ENCODE measurements around the gene PER1.

PER1 gene

DNA sequence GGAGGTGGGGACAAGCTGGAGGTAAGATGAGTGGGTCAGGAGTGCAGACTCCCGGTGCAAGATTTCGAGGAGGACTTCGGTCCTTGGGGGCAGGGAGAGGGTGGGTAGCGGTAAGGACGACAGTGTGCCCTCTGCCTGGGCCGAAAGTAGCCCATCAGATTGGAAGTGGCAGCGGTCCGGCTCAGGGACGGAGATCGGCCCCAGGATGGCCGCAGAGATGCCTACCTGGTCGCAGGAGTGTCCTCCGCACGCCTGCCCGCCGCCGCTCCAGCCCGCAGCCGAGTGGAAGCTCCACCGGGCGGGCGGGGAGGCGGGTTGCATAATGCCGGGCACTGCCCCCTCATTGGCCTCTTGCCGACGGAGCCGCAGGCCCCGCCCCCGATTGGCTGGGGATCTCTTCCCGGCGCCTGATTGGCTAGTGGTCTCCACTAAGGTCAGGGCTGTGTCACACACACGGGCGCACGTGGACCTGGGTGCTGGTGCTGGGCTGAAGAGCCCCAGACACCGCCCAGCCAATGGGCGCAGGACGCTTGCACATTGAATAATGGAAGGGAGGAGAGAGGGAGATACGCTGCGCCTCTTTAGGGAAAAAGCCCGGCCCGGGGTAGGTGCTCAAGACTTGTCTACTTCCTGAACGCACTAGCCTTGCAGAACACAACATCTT lies at the start of gene PER1:
Gene PER1 (minus strand): TSS at position 293 of the 664 bp plus-strand sequence. CDS start 1,698 bp downstream, outside the sequence.
- Histone ChIP-seq H3K27me3 (ENCODE audit: control insufficient read depth in 1 of 2, insufficient read depth in 2 of 2, low read length in 2 of 2) (no peaks in the 10 kb centered on the region), H3K9me3 (ENCODE audit: low read length) (no peaks in the 10 kb centered on the region), H3K36me3 (ENCODE audit: insufficient read depth, low read length) (peaks cover 46% of the 10 kb centered on the region), H3K4me1 (ENCODE audit: insufficient read depth, low read length) (peaks cover 40% of the 10 kb centered on the region), H3K27ac (ENCODE audit: low read depth, low read length) (peak within 1 kb of the TSS; percentile 98), H3K9ac (ENCODE audit: low read length) (peak within 1 kb of the TSS; percentile 92), H3K4me3 (ENCODE audit: low read depth in 1 of 2, low read length in 2 of 2) (peak within 1 kb of the TSS; percentile 67 to 89)

DNA sequence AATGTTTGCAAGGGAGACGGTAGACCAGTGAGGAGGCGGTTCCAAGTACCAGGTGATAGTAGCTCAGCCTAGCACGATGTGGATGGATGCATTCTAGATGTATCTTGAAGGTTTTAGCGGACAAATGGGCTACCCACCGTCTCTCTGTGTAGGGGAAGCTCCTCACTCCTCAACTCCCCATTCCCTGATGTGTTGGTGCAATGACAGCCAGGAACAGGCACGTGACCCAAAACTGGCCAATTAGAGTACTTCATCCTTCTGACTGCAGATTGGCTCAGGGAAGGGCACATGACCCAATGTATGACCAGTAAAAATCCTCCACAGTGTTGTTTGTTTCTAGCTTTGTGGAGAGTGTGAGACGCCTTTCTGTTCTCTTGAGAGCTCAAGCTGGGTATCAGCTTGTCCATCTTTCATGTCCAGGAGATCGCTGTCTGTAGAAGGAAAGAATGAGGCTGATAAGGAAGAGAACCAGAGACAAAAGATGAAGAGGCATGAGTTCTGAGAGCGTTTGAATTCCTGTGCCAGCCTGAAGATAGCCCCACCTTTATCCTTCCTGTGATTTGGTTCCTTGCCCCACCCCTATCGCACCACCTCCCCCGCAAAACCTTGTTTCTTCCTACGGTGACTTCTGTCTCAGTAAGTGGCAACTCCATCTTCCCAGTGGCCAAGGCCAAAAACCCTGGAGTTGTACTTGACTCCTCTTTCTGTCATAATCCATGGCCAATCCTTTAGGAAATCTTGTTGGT lies 40.0 kb upstream of the PER1 start:
- no peaks in the 10 kb centered on the region for H3K36me3 ChIP-seq (ENCODE audit: insufficient read depth, low read length)
- peak overlapping the region; percentile 24 to 40 for H3K4me3 ChIP-seq (ENCODE audit: low read depth in 1 of 2, low read length in 2 of 2)
- H3K27me3 ChIP-seq (ENCODE audit: control insufficient read depth in 1 of 2, insufficient read depth in 2 of 2, low read length in 2 of 2) = no peaks in the 10 kb centered on the region
- no peaks in the 10 kb centered on the region for H3K9me3 ChIP-seq (ENCODE audit: low read length)
- no peak overlapping the region for H3K9ac ChIP-seq (ENCODE audit: low read length)
- H3K27ac ChIP-seq (ENCODE audit: low read depth, low read length) = peak overlapping the region; percentile 56
- peaks cover 39% of the 10 kb centered on the region for H3K4me1 ChIP-seq (ENCODE audit: insufficient read depth, low read length)

DNA sequence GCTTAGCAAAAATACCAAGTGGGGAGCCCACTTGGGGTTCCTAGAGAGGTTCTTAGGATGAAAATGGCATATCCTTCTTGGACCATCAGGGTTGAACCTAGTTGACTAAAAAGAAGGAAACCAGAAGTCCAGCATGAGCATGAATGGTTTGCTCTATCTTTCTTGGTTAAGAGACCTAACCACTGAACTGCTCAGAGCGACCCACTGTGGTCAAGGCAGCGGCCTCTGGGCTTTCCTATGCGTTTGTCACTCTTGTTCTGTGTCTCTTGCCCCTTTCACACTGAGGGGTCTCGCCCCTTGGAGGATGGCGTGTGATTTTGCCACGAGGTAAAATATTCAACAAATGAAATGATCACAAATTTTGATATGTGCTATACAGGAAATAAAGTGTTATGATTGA lies 38.3 kb upstream of the PER1 start:
- H3K4me1 ChIP-seq (ENCODE audit: insufficient read depth, low read length) = peaks cover 42% of the 10 kb centered on the region
- peak overlapping the region in 1 of 2 donors; percentile 53 for H3K4me3 ChIP-seq (ENCODE audit: low read depth in 1 of 2, low read length in 2 of 2)
- no peaks in the 10 kb centered on the region for H3K27me3 ChIP-seq (ENCODE audit: control insufficient read depth in 1 of 2, insufficient read depth in 2 of 2, low read length in 2 of 2)
- no peak overlapping the region for H3K9ac ChIP-seq (ENCODE audit: low read length)
- H3K36me3 ChIP-seq (ENCODE audit: insufficient read depth, low read length) = no peaks in the 10 kb centered on the region
- peak overlapping the region; percentile 19 for H3K27ac ChIP-seq (ENCODE audit: low read depth, low read length)
- H3K9me3 ChIP-seq (ENCODE audit: low read length) = no peaks in the 10 kb centered on the region

GRCh38 chr17:8189711-8190477 lies 37.7 kb upstream of the PER1 start, which contains the start of gene BORCS6:
Gene BORCS6 (minus strand): TSS chr17:8190180. CDS start chr17:8190140, 40 bp downstream.
- peaks cover 42% of the 10 kb centered on the region for H3K4me1 ChIP-seq (ENCODE audit: insufficient read depth, low read length)

GRCh38 chr17:8189041-8189710 lies 37.0 kb upstream of the PER1 start:
- Histone ChIP-seq H3K27ac (ENCODE audit: low read depth, low read length) (peak overlapping the region; percentile 89), H3K4me3 (ENCODE audit: low read depth in 1 of 2, low read length in 2 of 2) (peak overlapping the region; percentile 78 to 94), H3K36me3 (ENCODE audit: insufficient read depth, low read length) (no peaks in the 10 kb centered on the region), H3K4me1 (ENCODE audit: insufficient read depth, low read length) (peaks cover 42% of the 10 kb centered on the region), H3K9me3 (ENCODE audit: low read length) (no peaks in the 10 kb centered on the region), H3K27me3 (ENCODE audit: control insufficient read depth in 1 of 2, insufficient read depth in 2 of 2, low read length in 2 of 2) (no peaks in the 10 kb centered on the region), H3K9ac (ENCODE audit: low read length) (peak overlapping the region; percentile 1)

More at GRCh38 chr17:8189711-8190477, 37.7 kb upstream of the PER1 start, which contains the start of gene BORCS6:
- H3K36me3 ChIP-seq (ENCODE audit: insufficient read depth, low read length) = no peaks in the 10 kb centered on the region
- peak within 1 kb of the TSS; percentile 1 for H3K9ac ChIP-seq (ENCODE audit: low read length)
- no peaks in the 10 kb centered on the region for H3K27me3 ChIP-seq (ENCODE audit: control insufficient read depth in 1 of 2, insufficient read depth in 2 of 2, low read length in 2 of 2)
- peak within 1 kb of the TSS; percentile 78 to 94 for H3K4me3 ChIP-seq (ENCODE audit: low read depth in 1 of 2, low read length in 2 of 2)
- peak within 1 kb of the TSS; percentile 89 for H3K27ac ChIP-seq (ENCODE audit: low read depth, low read length)
- no peaks in the 10 kb centered on the region for H3K9me3 ChIP-seq (ENCODE audit: low read length)

GRCh38 chr17:8188263-8188839 lies 36.1 kb upstream of the PER1 start:
- peaks cover 42% of the 10 kb centered on the region for H3K4me1 ChIP-seq (ENCODE audit: insufficient read depth, low read length)

GRCh38 chr17:8187517-8188262 lies 35.5 kb upstream of the PER1 start:
- no peaks in the 10 kb centered on the region for H3K27me3 ChIP-seq (ENCODE audit: control insufficient read depth in 1 of 2, insufficient read depth in 2 of 2, low read length in 2 of 2)
- H3K36me3 ChIP-seq (ENCODE audit: insufficient read depth, low read length) = no peaks in the 10 kb centered on the region
- H3K9ac ChIP-seq (ENCODE audit: low read length) = peak overlapping the region; percentile 23
- H3K4me1 ChIP-seq (ENCODE audit: insufficient read depth, low read length) = peaks cover 40% of the 10 kb centered on the region
- peak overlapping the region; percentile 30 to 94 for H3K4me3 ChIP-seq (ENCODE audit: low read depth in 1 of 2, low read length in 2 of 2)
- H3K9me3 ChIP-seq (ENCODE audit: low read length) = no peaks in the 10 kb centered on the region
- peak overlapping the region; percentile 89 for H3K27ac ChIP-seq (ENCODE audit: low read depth, low read length)

More at GRCh38 chr17:8188263-8188839, 36.1 kb upstream of the PER1 start:
- Histone ChIP-seq H3K4me3 (ENCODE audit: low read depth in 1 of 2, low read length in 2 of 2) (peak overlapping the region; percentile 78 to 94), H3K27ac (ENCODE audit: low read depth, low read length) (peak overlapping the region; percentile 89), H3K27me3 (ENCODE audit: control insufficient read depth in 1 of 2, insufficient read depth in 2 of 2, low read length in 2 of 2) (no peaks in the 10 kb centered on the region), H3K9me3 (ENCODE audit: low read length) (no peaks in the 10 kb centered on the region), H3K9ac (ENCODE audit: low read length) (peak overlapping the region; percentile 23), H3K36me3 (ENCODE audit: insufficient read depth, low read length) (no peaks in the 10 kb centered on the region)

DNA sequence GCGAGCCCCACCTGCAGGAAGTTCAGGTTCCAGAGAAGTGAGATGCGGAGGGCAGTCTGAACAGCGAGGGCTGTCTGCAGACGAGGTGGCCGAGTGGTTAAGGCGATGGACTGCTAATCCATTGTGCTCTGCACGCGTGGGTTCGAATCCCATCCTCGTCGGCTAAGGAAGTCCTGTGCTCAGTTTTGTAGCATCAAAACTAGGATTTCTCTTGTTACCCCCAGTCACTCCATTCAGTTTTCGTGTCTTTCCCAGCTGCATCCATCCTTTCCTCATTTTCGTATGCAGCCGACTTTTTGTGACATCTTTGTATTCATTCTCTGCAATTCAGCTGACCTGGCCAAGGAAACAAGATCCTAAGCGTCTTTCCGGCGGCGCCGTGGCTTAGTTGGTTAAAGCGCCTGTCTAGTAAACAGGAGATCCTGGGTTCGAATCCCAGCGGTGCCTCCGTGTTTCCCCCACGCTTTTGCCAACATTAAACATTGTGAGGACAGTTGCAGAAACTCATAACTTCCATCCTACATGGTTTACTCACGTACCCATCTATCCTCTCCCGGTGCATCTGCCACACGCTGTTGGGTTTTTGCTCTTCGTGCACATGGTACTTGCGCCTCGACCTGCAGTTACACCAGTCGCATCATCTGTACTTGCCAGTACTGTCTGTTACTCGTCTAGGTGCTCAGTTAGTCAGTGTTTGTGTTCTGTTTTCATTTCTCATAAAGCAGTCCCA lies 34.7 kb upstream of the PER1 start:
- Histone ChIP-seq H3K27me3 (ENCODE audit: control insufficient read depth in 1 of 2, insufficient read depth in 2 of 2, low read length in 2 of 2) (no peaks in the 10 kb centered on the region), H3K36me3 (ENCODE audit: insufficient read depth, low read length) (no peaks in the 10 kb centered on the region), H3K9ac (ENCODE audit: low read length) (peak overlapping the region; percentile 63), H3K9me3 (ENCODE audit: low read length) (no peaks in the 10 kb centered on the region), H3K4me1 (ENCODE audit: insufficient read depth, low read length) (peaks cover 33% of the 10 kb centered on the region), H3K27ac (ENCODE audit: low read depth, low read length) (peak overlapping the region; percentile 89), H3K4me3 (ENCODE audit: low read depth in 1 of 2, low read length in 2 of 2) (peak overlapping the region; percentile 90 to 94)

DNA sequence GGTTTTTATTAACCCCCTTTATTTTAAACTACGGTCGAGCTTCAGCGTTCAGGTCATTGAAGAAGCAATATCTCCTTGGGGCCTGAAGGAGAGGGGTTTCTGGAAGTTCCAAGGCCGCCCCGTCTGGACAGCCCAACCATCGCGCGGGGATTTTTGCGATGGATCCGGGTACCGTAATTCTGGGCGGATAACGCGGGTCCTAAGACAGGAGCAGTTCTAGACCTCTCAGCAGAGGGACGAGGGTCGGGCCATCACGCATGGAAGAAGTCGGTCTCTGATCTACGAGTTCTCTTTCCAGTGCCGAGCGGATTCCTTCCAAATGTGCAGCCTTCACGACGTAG lies 34.2 kb upstream of the PER1 start:
- Histone ChIP-seq H3K9ac (ENCODE audit: low read length) (peak overlapping the region; percentile 63), H3K27ac (ENCODE audit: low read depth, low read length) (peak overlapping the region; percentile 89), H3K36me3 (ENCODE audit: insufficient read depth, low read length) (no peaks in the 10 kb centered on the region), H3K9me3 (ENCODE audit: low read length) (no peaks in the 10 kb centered on the region), H3K4me3 (ENCODE audit: low read depth in 1 of 2, low read length in 2 of 2) (peak overlapping the region; percentile 90 to 94), H3K4me1 (ENCODE audit: insufficient read depth, low read length) (peaks cover 28% of the 10 kb centered on the region), H3K27me3 (ENCODE audit: control insufficient read depth in 1 of 2, insufficient read depth in 2 of 2, low read length in 2 of 2) (no peaks in the 10 kb centered on the region)

Measured in muscle layer of colon (tissue), 2 donors.